ENCODE measurements around the gene EFCAB6. TPM values are rescaled to one million over a fixed set of nuclear protein-coding genes. Genes with fewer than 3 reads are reported as not detected.

EFCAB6 gene
- total RNA-seq, 1 experiment from 2014 or later = 2.5 TPM

DNA sequence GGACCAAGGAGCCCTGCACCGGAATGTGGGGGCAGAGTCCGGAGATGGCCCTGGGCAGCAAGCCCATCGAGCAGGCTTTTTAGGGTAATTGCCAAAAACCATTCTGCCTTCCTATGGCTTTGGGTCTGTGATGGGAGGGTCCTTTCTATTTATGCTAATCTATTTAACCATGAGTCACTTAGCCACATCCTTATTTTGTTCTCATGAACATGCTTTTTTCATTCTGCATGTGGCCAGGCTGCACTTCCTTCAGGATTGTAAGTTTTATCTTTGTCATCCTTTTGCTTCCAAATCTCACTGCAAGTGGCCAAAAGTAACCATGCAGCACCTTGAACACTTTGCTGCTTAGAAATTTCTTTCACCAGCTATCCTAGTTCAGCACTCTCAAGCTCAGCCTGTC, 88.3 kb downstream of the EFCAB6 start:
- H3K27ac ChIP-seq = no peak overlapping the region
- H3K9me3 ChIP-seq (ENCODE audit: insufficient read depth, low read depth) = no peaks in the 10 kb centered on the region
- intact Hi-C loops (cut with micrococcal nuclease; ENCODE audit: unreplicated experiment) = no loop called here
- H3K4me1 ChIP-seq (replicated peaks; ENCODE audit: insufficient read depth) = no peaks in the 10 kb centered on the region
- no peaks in the 10 kb centered on the region for H3K9me2 ChIP-seq (ENCODE audit: insufficient read depth)
- H3K27me3 ChIP-seq (ENCODE audit: insufficient read depth, low read depth) = peaks cover 69% of the 10 kb centered on the region
- H2AFZ ChIP-seq = no peak overlapping the region
- no peak for DNase-seq
- H3K79me2 ChIP-seq (ENCODE audit: low read depth) = no peaks in the 10 kb centered on the region
- POLR2A ChIA-PET (ENCODE audit: unreplicated experiment) = no interaction called here
- no peak for TF ChIP-seq EZH2 (IDR thresholded peaks at IDR 0.05; ENCODE audit: low read depth)
- TF ChIP-seq, protein P1, sequence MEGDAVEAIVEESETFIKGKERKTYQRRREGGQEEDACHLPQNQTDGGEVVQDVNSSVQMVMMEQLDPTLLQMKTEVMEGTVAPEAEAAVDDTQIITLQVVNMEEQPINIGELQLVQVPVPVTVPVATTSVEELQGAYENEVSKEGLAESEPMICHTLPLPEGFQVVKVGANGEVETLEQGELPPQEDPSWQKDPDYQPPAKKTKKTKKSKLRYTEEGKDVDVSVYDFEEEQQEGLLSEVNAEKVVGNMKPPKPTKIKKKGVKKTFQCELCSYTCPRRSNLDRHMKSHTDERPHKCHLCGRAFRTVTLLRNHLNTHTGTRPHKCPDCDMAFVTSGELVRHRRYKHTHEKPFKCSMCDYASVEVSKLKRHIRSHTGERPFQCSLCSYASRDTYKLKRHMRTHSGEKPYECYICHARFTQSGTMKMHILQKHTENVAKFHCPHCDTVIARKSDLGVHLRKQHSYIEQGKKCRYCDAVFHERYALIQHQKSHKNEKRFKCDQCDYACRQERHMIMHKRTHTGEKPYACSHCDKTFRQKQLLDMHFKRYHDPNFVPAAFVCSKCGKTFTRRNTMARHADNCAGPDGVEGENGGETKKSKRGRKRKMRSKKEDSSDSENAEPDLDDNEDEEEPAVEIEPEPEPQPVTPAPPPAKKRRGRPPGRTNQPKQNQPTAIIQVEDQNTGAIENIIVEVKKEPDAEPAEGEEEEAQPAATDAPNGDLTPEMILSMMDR (conservative IDR thresholded peaks at IDR 0.05) = no peak
- H3K36me3 ChIP-seq (ENCODE audit: low read depth) = no peaks in the 10 kb centered on the region
- H3K4me3 ChIP-seq = no peak overlapping the region
- no peaks in the 10 kb centered on the region for H4K20me1 ChIP-seq (ENCODE audit: insufficient read depth)
- no peaks in the 10 kb centered on the region for H3F3A ChIP-seq (ENCODE audit: insufficient read depth, low read depth)
- H3K4me2 ChIP-seq = no peak overlapping the region
- no TSS peak for BruUV-seq (replicated peaks)
- CTCF ChIA-PET = no interaction called here

DNA sequence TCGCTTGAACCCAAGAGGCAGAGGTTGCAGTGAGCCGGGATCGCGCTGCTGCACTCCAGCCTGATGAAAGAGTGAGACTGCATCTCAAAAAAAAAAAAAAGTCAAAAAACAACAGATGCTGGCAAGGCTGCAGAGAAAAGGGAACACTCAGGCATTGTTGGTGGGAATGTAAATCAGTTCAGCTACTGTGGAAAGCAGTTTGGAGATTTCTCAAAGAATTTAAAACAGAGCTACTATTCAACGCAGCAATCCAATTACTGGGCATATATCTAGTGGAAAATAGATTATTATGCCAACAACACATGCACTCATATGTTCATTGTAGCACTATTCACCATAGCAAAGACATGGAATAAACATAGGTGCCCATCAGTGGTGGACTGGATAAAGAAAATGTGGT, 89.7 kb downstream of the EFCAB6 start:
- CTCF ChIA-PET = no interaction called here
- intact Hi-C loops (cut with micrococcal nuclease; ENCODE audit: unreplicated experiment) = no loop called here
- no peak overlapping the region for H3K4me2 ChIP-seq
- no peaks in the 10 kb centered on the region for H3K36me3 ChIP-seq (ENCODE audit: low read depth)
- no peak for DNase-seq
- BruUV-seq (replicated peaks) = no TSS peak
- H3F3A ChIP-seq (ENCODE audit: insufficient read depth, low read depth) = no peaks in the 10 kb centered on the region
- H3K9me2 ChIP-seq (ENCODE audit: insufficient read depth) = no peaks in the 10 kb centered on the region
- no peaks in the 10 kb centered on the region for H3K9me3 ChIP-seq (ENCODE audit: insufficient read depth, low read depth)
- H3K27ac ChIP-seq = no peak overlapping the region
- no peak for TF ChIP-seq EZH2 (IDR thresholded peaks at IDR 0.05; ENCODE audit: low read depth)
- TF ChIP-seq, protein P1 (conservative IDR thresholded peaks at IDR 0.05) = no peak
- H4K20me1 ChIP-seq (ENCODE audit: insufficient read depth) = no peaks in the 10 kb centered on the region
- H3K4me1 ChIP-seq (replicated peaks; ENCODE audit: insufficient read depth) = no peaks in the 10 kb centered on the region
- no peak overlapping the region for H2AFZ ChIP-seq
- POLR2A ChIA-PET (ENCODE audit: unreplicated experiment) = no interaction called here
- peaks cover 73% of the 10 kb centered on the region for H3K27me3 ChIP-seq (ENCODE audit: insufficient read depth, low read depth)
- no peak overlapping the region for H3K4me3 ChIP-seq
- no peaks in the 10 kb centered on the region for H3K79me2 ChIP-seq (ENCODE audit: low read depth)

DNA sequence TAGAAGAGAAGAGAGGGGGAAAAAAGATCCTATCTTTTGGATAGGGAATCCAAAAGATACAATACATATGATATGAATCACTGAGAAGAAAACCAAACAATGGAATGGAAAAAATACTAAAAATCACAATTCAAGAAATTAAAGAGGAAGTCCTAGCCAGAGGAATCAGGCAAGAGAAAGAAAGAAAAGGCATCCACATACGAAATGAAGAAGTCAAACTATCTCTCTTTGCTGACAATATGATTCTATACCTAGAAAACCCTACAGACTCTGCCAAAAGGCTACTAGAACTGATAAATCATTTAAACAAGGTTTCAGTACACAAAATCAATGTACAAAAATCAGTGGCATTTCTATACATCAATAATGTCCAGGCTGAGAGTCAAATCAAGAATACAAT, 91.4 kb downstream of the EFCAB6 start:
- Histone ChIP-seq H3K27ac (no peak overlapping the region), H3F3A (ENCODE audit: insufficient read depth, low read depth) (no peaks in the 10 kb centered on the region), H4K20me1 (ENCODE audit: insufficient read depth) (no peaks in the 10 kb centered on the region), H2AFZ (no peak overlapping the region), H3K79me2 (ENCODE audit: low read depth) (no peaks in the 10 kb centered on the region), H3K4me1 (replicated peaks; ENCODE audit: insufficient read depth) (no peaks in the 10 kb centered on the region), H3K9me3 (ENCODE audit: insufficient read depth, low read depth) (no peaks in the 10 kb centered on the region), H3K4me2 (no peak overlapping the region), H3K4me3 (no peak overlapping the region), H3K36me3 (ENCODE audit: low read depth) (no peaks in the 10 kb centered on the region), H3K27me3 (ENCODE audit: insufficient read depth, low read depth) (peaks cover 78% of the 10 kb centered on the region), H3K9me2 (ENCODE audit: insufficient read depth) (no peaks in the 10 kb centered on the region)
- intact Hi-C loops (cut with micrococcal nuclease; ENCODE audit: unreplicated experiment) = no loop called here
- no TSS peak for BruUV-seq (replicated peaks)
- ChIA-PET POLR2A (ENCODE audit: unreplicated experiment) (interaction anchor here (0.6 kb wide), 1 partner anchor 11 kb away, joined by 3 read pairs; no protein-coding TSS in a partner anchor), CTCF (no interaction called here)
- TF ChIP-seq, protein P1 (conservative IDR thresholded peaks at IDR 0.05) = no peak
- DNase-seq = no peak

Measured in PC-9 (cell line).